HepG2 (cell line): ENCODE measurements around the gene PTPRB. TPM values are rescaled to one million over a fixed set of nuclear protein-coding genes. Genes with fewer than 3 reads are reported as not detected.

Experiments used
- ATAC-seq: fragments of 200-7000 bp; cut with Tn5 transposase; 3 replicates; pipeline ENCODE4 v1.9.1; 2020; ENCODE audit warnings: mild to moderate bottlenecking, moderate library complexity
- BruUV-seq: library from RNA; stranded (reverse); fragments of 400-500 nt; replicated peaks from 2 replicates; lab custom pipeline; 2021; lab: Mats Ljungman, UMichigan
- CTCF ChIA-PET: fragments of 300-600 bp; formaldehyde crosslinking; extraction: SDS; loops from one replicate; lab custom pipeline; 2021; ENCODE audit warnings: low total read pairs, inconsistent platforms, low intra/inter-chr PET ratio; lab: Yijun Ruan, JAX
- POLR2A ChIA-PET: fragments of 350-600 bp; sonication (Branson Sonifier 250); formaldehyde crosslinking; loops from one replicate; lab custom pipeline; 2020; ENCODE audit warnings: antibody characterized with exemption, inconsistent platforms; lab: Yijun Ruan, JAX
- DNase-seq: peaks from one replicate; pipeline ENCODE4 v3.0.0-alpha.2; 2015; ENCODE audit warnings: low spot score
- FAIRE-seq: peaks from 3 replicates; lab custom pipeline; 2011; peaks lifted over from hg19 to GRCh38; lab: Jason Lieb, UNC
- H2AFZ ChIP-seq: one replicate; pipeline ENCODE4 v1.6.1; 2011; ENCODE audit warnings: low read length, inconsistent platforms
- H3K27ac ChIP-seq: fragments of 300-600 bp; 3 replicates; pipeline ENCODE4 v1.8.0; 2011; ENCODE audit warnings: mixed run types, mild to moderate bottlenecking, mixed read lengths, low read length, inconsistent platforms; ENCODE audit not compliant: insufficient read depth; ENCODE audit errors: extremely low read length
- H3K27me3 ChIP-seq, 2 experiments: fragments of 200-600 bp in 1 of 2; 2 replicates in 1 of 2; 3 replicates in 1 of 2; pipeline versions ENCODE4 v1.6.0 to v1.8.0; 2011; ENCODE audit warnings: low read length in 2 of 2, mild to moderate bottlenecking in 2 of 2, moderate library complexity in 2 of 2, inconsistent platforms in 1 of 2; ENCODE audit not compliant: insufficient read depth in 2 of 2, control insufficient read depth in 1 of 2
- H3K36me3 ChIP-seq, 2 experiments: fragments of 200-600 bp in 1 of 2; replicated peaks in 1 of 2; 2 replicates in 1 of 2; 3 replicates in 1 of 2; pipeline versions ENCODE4 v1.5.1 to v1.8.0; 2011; ENCODE audit warnings: low read length in 2 of 2, inconsistent platforms in 1 of 2; ENCODE audit not compliant: insufficient read depth in 2 of 2, control insufficient read depth in 1 of 2
- H3K4me1 ChIP-seq: 2 replicates; pipeline ENCODE4 v1.5.1; 2012; ENCODE audit warnings: low read length, inconsistent platforms; ENCODE audit not compliant: insufficient read depth
- H3K4me2 ChIP-seq: 2 replicates; pipeline ENCODE4 v1.6.0; 2011; ENCODE audit warnings: low read depth, low read length, inconsistent platforms
- H3K4me3 ChIP-seq, 3 experiments: fragments of 200-600 bp in 1 of 3; sonication (generic), shearing (Covaris generic) in 1 of 3; replicated peaks in 1 of 3; 2 replicates each; pipeline ENCODE4 v1.5.1; 2011 to 2016; ENCODE audit warnings: low read length in 3 of 3, inconsistent platforms in 2 of 3, low read depth in 2 of 3, mild to moderate bottlenecking in 2 of 3, control low read depth in 1 of 3, mixed read lengths in 1 of 3; ENCODE audit not compliant: insufficient read depth in 1 of 3
- H3K79me2 ChIP-seq: one replicate; pipeline ENCODE4 v1.6.1; 2011; ENCODE audit warnings: low read length, inconsistent platforms; ENCODE audit not compliant: insufficient read depth
- H3K9ac ChIP-seq: 2 replicates; pipeline ENCODE4 v1.6.0; 2011; ENCODE audit warnings: mild to moderate bottlenecking, low read depth, low read length, inconsistent platforms; ENCODE audit not compliant: insufficient read depth
- H3K9me3 ChIP-seq: 2 replicates; pipeline ENCODE4 v1.5.1; 2012; ENCODE audit warnings: mild to moderate bottlenecking, low read length
- H4K20me1 ChIP-seq: 2 replicates; pipeline ENCODE4 v1.6.0; 2011; ENCODE audit warnings: inconsistent platforms, mild to moderate bottlenecking, low read length, moderate library complexity; ENCODE audit not compliant: insufficient read depth
- BRF2 ChIP-seq: sonication (generic); formaldehyde crosslinking; IDR thresholded peaks from 2 replicates; pipeline ENCODE4 v1.8.1; 2022; ENCODE audit warnings: mild to moderate bottlenecking, missing genetic modification reagents
- HNRNPH1 ChIP-seq: fragments of 200-400 bp; formaldehyde crosslinking; optimal IDR thresholded peaks from 2 replicates; pipeline ENCODE3; 2017; ENCODE audit warnings: mild to moderate bottlenecking, low read depth, low read length
- KLF11 ChIP-seq: IDR thresholded peaks from 2 replicates; pipeline ENCODE4 v1.6.1; 2016; ENCODE audit warnings: missing compliant biosample characterization
- RNF2 ChIP-seq: fragments of 450-650 bp; conservative IDR thresholded peaks from 2 replicates; pipeline ENCODE4 v1.6.1; 2016; ENCODE audit warnings: low read depth
- ZBTB2 ChIP-seq: sonication (generic); formaldehyde crosslinking; IDR thresholded peaks from 2 replicates; pipeline ENCODE4 v1.8.0; 2022; ENCODE audit warnings: low read depth, missing genetic modification reagents
- ZBTB40 ChIP-seq, 2 experiments: fragments of 450-650 bp in 1 of 2; sonication (generic) in 1 of 2; formaldehyde crosslinking in 1 of 2; IDR thresholded peaks; 2 replicates each; pipeline versions ENCODE4 v1.6.1 to v1.8.0; 2016 to 2022; ENCODE audit warnings: antibody characterized with exemption in 1 of 2, mild to moderate bottlenecking in 1 of 2, missing genetic modification reagents in 1 of 2
- ZNF451 ChIP-seq: sonication (generic); formaldehyde crosslinking; IDR thresholded peaks from 2 replicates; pipeline ENCODE4 v1.5.0; 2020; ENCODE audit warnings: mild to moderate bottlenecking, missing genetic modification reagents
- WGBS: methylation state at CpG from one replicate; pipeline ENCODE4 v1.1.6; 2017; ENCODE audit warnings: low lambda C conversion rate; 5-methylcytosine and 5-hydroxymethylcytosine counted together
- in situ Hi-C: cut with HindIII; loops from 2 replicates; pipeline ENCODE4 v1.10.0; 2017; ENCODE audit warnings: low pct_unique_long_range_greater_than_20kb; ENCODE audit not compliant: extremely low pct_ligation_motif_present
- intact Hi-C: fragments of 100-400 bp; cut with micrococcal nuclease; formaldehyde crosslinking; loops from one replicate; pipeline ENCODE4 v1.10.0; 2022; ENCODE audit not compliant: unreplicated experiment
- polyA plus RNA-seq, 8 experiments: library from polyadenylated mRNA; depleted of rRNA in 3 of 8; stranded (reverse) in 7 of 8; unstranded in 1 of 8; fragments of >200 nt; fragmentation: Illumina TruSeq in 4 of 8; extraction: Trizol in 4 of 8; gene quantifications; 2 replicates each; pipeline versions ENCODE4 v1.2.1 to v1.2.3, GENCODE V29; 2011 to 2016; ENCODE audit warnings: low read depth in 4 of 8, missing spikeins in 1 of 8, mixed read lengths in 1 of 8; ENCODE audit not compliant: insufficient read depth in 1 of 8
- total RNA-seq, 5 experiments: library from RNA; depleted of rRNA; stranded (reverse); fragments of >200 nt; fragmentation: Illumina TruSeq; extraction: Trizol; gene quantifications; 2 replicates each; pipeline ENCODE4 v1.2.3, GENCODE V29; 2016; ENCODE audit warnings: low read depth in 1 of 5

PTPRB gene
- total and polyA plus RNA-seq, 2 of the 13 experiments (the other 11 are each of a cell fraction or from before 2014, with no cell fraction given): 0.02 to 0.07 TPM

GRCh38 chr12:70638639-70639360 is 1.6 kb upstream of the PTPRB start (continued):
- TF ChIP-seq ZBTB2 (no peak), BRF2 (CRISPR knock-in tag) (no peak), RNF2 (no peak), KLF11 (CRISPR knock-in tag) (no peak)

- Histone ChIP-seq H3K79me2 (no peaks in the 10 kb centered on the region), H4K20me1 (no peaks in the 10 kb centered on the region), H3K4me3 (no peak overlapping the region), H2AFZ (no peak overlapping the region), H3K9ac (no peak overlapping the region), H3K4me1 (no peaks in the 10 kb centered on the region), H3K27ac (no peak overlapping the region), H3K4me2 (no peak overlapping the region), H3K27me3 (no peaks in the 10 kb centered on the region; a peak in 1 of 5 replicates), H3K9me3 (no peaks in the 10 kb centered on the region), H3K36me3 (no peaks in the 10 kb centered on the region)
- 28% methylated on average over 6 of the region's 7 CpGs for WGBS
- CTCF ChIA-PET: no interaction called here
- ATAC-seq: no peak
- no TSS peak for BruUV-seq
- DNase-seq: no peak
- intact Hi-C loops: no loop called here
- POLR2A ChIA-PET: no interaction called here
- in situ Hi-C loops: no loop called here
- no peak for FAIRE-seq
- TF ChIP-seq HNRNPH1: no peak
- TF ChIP-seq ZBTB40 (IDR thresholded peaks at IDR 0.05): no peak
- no peak for TF ChIP-seq ZBTB40 (CRISPR knock-in tag; IDR thresholded peaks at IDR 0.05)
- TF ChIP-seq ZNF451: no peak
Measured at GRCh38 chr12:70635755-70636154, 1.5 kb downstream of the PTPRB start.
